SH-SY5Y (cell line): ENCODE data around the gene OVOL1.

Experiments used
- GATA2 ChIP-seq: IDR thresholded peaks from 2 replicates; pipeline ENCODE4 v1.6.1; 2011; ENCODE audit warnings: mild to moderate bottlenecking, low read depth, low read length
- GATA3 ChIP-seq: IDR thresholded peaks from 2 replicates; pipeline ENCODE4 v1.6.1; 2011; ENCODE audit warnings: low read depth, mild to moderate bottlenecking, low read length, moderate library complexity

Gene OVOL1

DNA sequence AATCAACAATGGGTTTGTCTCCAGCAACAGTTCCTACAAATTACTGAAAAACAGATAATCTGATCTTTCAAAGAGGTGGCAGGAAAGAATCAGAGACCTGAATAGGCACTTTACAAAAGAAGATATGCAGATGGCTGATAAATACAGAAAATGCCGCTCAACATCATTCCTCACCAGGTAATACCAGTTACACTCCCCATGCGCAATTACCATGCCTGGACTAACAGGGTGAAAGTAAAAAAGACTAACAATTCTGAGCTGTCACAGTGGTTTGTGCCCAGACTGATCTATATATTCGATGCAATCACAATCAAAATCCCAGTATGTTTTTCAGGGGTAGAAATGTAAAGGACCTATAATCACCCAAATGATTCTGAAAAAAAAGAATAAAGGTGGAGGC, 56.9 kb downstream of the OVOL1 start:
- TF ChIP-seq GATA2 (no peak), GATA3 (no peak)

DNA sequence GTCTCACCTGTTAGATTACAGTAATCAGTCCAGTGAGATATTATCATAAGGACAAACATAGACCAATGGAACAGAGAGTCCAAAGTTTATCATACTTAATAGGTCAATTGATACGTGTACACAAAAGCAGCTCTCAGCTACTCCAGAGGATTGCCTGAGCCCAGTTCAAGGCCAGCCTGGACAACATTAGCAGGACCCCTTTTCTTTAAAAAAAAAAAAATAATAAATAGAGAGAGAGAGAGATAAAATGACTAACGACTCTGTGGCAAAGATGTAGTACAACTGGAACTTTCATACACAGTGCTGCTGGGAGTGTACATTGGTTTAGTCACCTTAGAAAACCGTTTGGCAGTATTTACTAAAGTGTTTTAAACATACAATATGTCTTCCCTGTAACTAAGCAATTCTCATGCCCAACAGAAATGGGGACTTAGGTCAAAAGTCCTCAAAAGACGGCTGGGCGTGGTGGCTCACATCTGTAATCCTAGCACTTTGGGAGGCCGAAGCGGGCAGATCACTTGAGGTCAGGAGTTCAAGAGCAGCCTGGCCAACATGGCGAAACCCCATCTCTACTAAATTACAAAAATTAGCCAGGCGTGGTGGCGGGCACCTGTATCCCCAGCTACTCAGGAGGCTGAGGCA, 57.5 kb downstream of the OVOL1 start:
- TF ChIP-seq GATA3: no peak
- TF ChIP-seq GATA2: no peak
